Uterine smooth muscle cell (primary cell): ENCODE results near the gene OR8J1. TPM values are rescaled to one million over a fixed set of nuclear protein-coding genes. Genes with fewer than 3 reads are reported as not detected.

Experiments used
- total RNA-seq: library from RNA; depleted of rRNA; stranded (reverse); fragments of >200 nt; gene quantifications from 2 replicates; pipeline ENCODE4 v1.2.3, GENCODE V29; 2014

OR8J1 gene, protein sequence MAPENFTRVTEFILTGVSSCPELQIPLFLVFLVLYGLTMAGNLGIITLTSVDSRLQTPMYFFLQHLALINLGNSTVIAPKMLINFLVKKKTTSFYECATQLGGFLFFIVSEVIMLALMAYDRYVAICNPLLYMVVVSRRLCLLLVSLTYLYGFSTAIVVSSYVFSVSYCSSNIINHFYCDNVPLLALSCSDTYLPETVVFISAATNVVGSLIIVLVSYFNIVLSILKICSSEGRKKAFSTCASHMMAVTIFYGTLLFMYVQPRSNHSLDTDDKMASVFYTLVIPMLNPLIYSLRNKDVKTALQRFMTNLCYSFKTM
- not detected in 2 replicates for total RNA-seq

DNA sequence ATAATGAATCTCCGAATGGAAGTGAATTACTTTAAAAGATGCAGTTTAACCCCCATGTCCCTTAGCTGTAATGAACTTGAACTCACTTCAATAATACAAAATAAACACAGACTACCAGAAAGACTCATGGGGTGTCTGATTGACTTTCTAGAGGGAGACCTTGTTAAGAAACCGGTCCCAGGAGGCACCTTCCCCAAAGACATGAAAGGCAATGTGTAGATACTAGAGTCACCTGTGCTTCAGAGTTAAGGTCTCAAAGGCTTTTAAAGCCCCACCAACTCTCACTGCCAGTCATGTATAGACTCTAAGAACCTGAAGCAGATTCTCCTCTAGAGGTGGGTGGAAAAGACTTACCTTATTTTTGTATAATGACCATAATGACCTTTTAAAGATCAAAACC is at the start of gene OR8J1:
Gene OR8J1, plus strand, starts transcription at position 301 of the 400 bp plus-strand sequence. CDS start 5,956 bp downstream, outside the sequence.

DNA sequence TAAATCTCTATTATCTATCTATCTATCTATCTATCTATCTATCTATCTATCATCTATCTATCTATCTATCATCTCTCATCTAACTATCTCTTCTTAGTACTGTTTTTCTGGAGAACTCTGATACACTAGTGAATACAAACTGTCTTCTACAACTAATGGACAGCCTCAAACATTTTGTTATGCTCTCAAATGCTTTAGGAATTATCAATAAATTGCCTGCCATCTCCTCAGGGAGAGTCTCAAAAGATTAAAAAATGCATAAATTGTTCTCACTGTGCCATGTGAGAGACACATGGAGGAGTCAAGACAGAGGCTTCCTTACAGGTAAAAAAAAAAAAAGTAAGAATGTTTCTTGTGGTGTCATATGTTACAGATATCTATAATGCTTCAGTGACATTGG is 39.2 kb upstream of the OR8J1 start, which contains the start of gene OR8K3:
Gene OR8K3, plus strand, starts transcription at position 301 of the 400 bp plus-strand sequence. CDS start 3,163 bp downstream, outside the sequence.

DNA sequence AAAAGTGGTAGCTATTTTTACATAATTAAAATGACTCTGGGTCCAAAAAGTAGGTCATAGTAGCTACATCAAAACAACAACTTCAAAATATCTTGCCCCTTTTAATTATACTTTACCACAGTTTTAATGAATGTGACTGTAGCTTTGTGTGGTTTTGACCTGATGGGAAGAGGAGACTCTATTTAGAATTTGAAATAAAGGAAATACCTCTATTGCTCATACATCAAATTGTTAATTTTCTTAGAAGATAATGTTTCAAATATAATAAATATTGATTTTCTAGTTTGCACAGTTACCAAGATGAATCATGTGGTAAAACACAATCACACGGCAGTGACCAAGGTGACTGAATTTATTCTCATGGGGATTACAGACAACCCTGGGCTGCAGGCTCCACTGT is 8.4 kb upstream of the OR8J1 start, which contains the start of gene OR8K1:
Gene OR8K1, plus strand, starts transcription at position 301 of the 400 bp plus-strand sequence. Its CDS starts 0 bp downstream, at position 301.

DNA sequence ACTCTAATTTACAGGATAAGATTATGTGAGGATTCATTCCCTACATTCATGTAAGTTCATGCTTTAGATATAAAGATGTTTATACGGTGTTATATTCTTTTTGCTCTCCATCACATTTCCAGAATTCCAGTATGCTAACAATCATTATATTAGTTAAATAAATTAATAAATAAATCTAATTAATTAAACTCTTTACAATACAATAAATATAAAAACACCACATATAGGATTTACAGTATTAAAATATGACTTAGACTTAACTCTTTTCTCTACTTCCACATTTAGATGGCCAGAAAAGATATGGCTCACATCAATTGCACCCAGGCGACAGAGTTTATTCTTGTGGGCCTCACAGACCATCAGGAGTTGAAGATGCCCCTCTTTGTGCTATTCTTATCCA is 21.2 kb downstream of the OR8J1 start, which contains the start of gene OR8U1:
Gene OR8U1, plus strand, starts transcription at position 301 of the 400 bp plus-strand sequence. Its CDS starts 0 bp downstream, at position 301.

Other genes with a start within 250 kb of the OR8J1 start
- not detected in 2 replicates for gene OR8H3, start 231.9 kb upstream of the OR8J1 start, total RNA-seq
- not detected in 2 replicates for gene OR8J3, start 214.1 kb upstream of the OR8J1 start, total RNA-seq
- gene OR8K5, start 194.0 kb upstream of the OR8J1 start, total RNA-seq = not detected in 2 replicates
- not detected in 2 replicates for gene OR5J2, start 177.7 kb upstream of the OR8J1 start, total RNA-seq
- gene OR5T2, start 120.0 kb upstream of the OR8J1 start, total RNA-seq = not detected in 2 replicates
- gene OR5T3, start 102.0 kb upstream of the OR8J1 start, total RNA-seq = not detected in 2 replicates
- gene OR5T1, start 80.1 kb upstream of the OR8J1 start, total RNA-seq = not detected in 2 replicates
- not detected in 2 replicates for gene OR8H1, start 62.0 kb upstream of the OR8J1 start, total RNA-seq
- not detected in 2 replicates for gene OR8K3, start 39.1 kb upstream of the OR8J1 start, total RNA-seq
- not detected in 2 replicates for gene OR8K1, start 8.3 kb upstream of the OR8J1 start, total RNA-seq
- gene OR8U1, start 21.3 kb downstream of the OR8J1 start, total RNA-seq = not detected in 2 replicates
- gene OR5AL1, start 58.4 kb downstream of the OR8J1 start, total RNA-seq = not detected in 2 replicates
- not detected in 2 replicates for gene OR5M3, start 119.1 kb downstream of the OR8J1 start, total RNA-seq
- not detected in 2 replicates for gene OR5M8, start 137.1 kb downstream of the OR8J1 start, total RNA-seq
- not detected in 2 replicates for gene OR5M11, start 189.0 kb downstream of the OR8J1 start, total RNA-seq
- gene OR5M10, start 223.4 kb downstream of the OR8J1 start, total RNA-seq = not detected in 2 replicates